CD4-positive, alpha-beta T cell treated with Interleukin-1 beta for 1 hour (primary cell): ENCODE data around the gene EPC2.

Source experiments
- DNase-seq, 2 donors: peaks; one replicate each; pipeline ENCODE4 v3.0.0-alpha.2; 2020 to 2022

Gene EPC2, protein sequence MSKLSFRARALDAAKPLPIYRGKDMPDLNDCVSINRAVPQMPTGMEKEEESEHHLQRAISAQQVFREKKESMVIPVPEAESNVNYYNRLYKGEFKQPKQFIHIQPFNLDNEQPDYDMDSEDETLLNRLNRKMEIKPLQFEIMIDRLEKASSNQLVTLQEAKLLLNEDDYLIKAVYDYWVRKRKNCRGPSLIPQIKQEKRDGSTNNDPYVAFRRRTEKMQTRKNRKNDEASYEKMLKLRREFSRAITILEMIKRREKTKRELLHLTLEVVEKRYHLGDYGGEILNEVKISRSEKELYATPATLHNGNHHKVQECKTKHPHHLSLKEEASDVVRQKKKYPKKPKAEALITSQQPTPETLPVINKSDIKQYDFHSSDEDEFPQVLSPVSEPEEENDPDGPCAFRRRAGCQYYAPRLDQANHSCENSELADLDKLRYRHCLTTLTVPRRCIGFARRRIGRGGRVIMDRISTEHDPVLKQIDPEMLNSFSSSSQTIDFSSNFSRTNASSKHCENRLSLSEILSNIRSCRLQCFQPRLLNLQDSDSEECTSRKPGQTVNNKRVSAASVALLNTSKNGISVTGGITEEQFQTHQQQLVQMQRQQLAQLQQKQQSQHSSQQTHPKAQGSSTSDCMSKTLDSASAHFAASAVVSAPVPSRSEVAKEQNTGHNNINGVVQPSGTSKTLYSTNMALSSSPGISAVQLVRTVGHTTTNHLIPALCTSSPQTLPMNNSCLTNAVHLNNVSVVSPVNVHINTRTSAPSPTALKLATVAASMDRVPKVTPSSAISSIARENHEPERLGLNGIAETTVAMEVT

GRCh38 chr2:148643998-148644882, at the start of gene EPC2:
Gene EPC2 (plus strand): TSS chr2:148644751. CDS start chr2:148645018, 267 bp downstream.
- DNase-seq: peak; percentile 89 to 90

DNA sequence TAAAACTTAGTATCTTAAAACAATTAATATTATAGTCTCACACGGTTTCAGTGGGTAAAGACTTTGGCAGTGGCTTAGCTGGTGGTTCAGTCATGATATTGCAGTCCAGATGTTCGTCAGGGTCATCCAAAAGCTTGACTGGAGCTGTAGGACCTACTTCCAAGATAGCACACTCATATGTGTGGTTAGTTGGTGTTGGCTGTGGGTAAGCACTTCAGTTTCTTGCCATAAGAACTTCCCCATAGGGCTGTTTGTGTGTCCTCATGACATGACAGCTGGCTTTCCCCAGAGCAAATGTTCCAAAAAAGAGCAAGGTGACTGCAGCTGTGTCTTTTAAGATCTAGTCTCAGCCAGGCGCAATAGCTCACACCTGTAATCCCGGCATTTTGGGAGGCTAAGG, 48.5 kb upstream of the EPC2 start:
- DNase-seq: no peak

- DNase-seq: no peak
Observed at GRCh38 chr2:148599109-148599991, 45.2 kb upstream of the EPC2 start.

DNA sequence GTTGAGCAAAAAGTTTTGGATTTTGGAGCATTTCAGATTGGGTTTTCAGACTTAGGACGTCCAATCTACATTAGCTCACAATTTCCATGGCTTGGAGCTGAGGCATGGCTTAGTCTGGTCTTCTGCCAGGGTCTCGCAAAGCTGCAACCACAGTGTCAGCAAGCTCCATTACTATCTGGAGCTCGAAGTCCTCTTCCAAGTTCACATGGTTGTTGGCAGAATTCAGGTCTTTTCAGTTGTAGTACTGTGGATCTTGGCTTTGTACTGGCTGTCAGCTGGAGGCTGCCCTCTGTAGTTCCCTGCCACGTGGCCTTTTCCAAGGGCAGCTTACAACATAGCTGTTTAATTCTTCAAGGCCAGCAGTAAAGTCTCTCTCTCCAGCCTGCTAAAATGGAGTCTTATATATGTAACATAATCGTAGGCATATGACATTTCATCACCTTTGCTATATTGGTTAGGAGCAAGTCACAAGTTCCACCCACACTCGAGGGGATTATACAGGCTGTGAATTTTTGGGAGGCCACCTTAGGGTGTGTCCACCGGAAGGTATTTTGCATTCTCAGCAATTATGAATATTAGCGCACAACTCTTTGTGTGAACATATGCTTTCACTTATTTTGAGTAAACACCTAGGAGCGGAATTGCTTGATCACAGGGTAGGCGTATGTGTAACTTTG, 41.5 kb upstream of the EPC2 start:
- DNase-seq: no peak

DNA sequence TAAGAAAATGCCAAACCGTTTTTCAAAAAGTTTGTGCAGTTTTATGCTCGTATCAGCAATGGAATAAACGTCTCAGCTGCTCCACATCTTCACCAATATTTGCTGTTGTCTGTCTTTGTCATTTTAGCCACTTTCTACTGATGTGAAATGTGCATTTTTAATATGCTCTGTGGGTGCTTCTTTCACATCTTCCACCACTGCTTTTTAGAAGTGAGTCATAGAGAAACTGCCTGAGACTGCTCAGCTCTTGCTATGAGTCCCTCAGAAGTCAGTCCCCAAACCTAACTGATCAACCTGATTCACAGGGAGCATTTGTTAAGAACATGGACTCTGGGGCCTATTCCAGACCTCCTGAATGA, 41.0 kb upstream of the EPC2 start:
- DNase-seq: no peak

- no peak for DNase-seq
Observed at GRCh38 chr2:148604927-148605326, 39.6 kb upstream of the EPC2 start.

- DNase-seq: no peak
Observed at GRCh38 chr2:148607566-148607965, 37.0 kb upstream of the EPC2 start.

DNA sequence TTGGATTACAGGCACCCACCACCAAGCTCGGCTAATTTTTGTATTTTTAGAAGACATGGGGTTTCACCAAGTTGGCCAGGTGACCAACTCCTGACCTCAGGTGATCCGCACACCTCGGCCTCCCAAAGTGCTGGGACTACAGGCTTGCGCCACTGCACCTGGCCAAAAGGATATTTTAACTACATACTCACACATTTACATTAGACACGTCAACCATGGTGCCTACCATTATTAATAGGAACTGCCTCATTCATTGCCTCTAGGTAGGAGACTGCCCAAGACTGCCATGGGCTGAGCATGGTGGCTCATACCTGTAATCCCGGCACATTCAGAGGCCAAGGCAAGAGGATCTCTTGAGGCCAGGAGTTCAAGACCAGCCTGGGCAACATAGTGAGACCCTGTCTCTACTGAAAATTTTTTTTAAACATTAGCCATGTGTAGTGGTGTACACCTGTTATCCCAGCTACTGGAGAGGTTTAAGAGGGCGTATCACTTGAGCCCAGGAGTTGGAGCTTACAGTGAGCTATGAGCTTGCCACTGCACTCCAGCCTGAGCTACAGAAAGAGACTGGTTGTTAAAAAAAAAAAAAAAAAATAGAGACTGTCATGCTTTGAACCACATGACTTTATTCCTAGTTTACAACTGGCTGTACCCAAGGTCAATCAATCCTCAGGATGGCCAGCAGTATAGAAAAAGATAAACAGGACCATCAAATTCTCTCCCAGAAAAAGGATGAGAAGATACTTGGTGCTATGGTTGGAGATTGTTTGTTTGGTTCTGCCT, 31.1 kb upstream of the EPC2 start:
- DNase-seq: no peak

DNA sequence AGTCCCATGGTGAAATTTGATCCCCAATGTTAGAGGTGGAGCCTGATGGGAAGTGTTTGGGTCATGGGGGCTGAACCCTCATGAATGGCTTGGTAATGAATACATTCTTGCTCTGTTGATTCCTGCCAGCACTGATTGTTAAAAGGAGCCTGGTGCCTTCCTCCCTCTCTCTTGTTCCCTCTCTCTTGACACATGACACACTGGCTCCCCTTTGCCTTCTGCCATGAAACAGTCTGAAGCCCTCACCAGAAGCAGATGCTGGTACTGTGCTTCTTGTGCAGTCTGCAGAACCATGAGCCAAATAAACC, 30.6 kb upstream of the EPC2 start:
- no peak for DNase-seq

- peak in 1 of 2 donors; percentile 4 for DNase-seq
Observed at GRCh38 chr2:148614322-148615049, 30.1 kb upstream of the EPC2 start.

- DNase-seq: no peak
Observed at GRCh38 chr2:148615381-148615841, 29.1 kb upstream of the EPC2 start.

DNA sequence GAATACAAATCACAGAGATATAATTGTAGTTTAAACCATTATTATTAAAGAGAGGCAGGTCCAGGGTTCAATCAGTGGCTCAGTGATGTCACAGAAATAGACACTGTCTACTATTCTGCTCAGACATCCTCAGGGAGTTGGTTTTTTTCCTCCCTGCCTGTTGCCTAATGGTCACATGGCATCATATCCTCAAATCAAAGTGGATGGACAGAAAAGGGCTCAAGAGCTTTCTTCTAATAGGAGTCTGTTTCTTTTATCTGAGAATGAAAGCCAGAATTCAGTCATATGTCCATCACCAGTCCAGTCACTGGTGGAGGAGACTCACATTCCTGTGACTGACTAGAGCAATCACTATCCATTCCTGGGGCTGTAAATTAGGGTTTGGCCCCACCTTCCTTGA, 27.9 kb upstream of the EPC2 start:
- DNase-seq: no peak

DNA sequence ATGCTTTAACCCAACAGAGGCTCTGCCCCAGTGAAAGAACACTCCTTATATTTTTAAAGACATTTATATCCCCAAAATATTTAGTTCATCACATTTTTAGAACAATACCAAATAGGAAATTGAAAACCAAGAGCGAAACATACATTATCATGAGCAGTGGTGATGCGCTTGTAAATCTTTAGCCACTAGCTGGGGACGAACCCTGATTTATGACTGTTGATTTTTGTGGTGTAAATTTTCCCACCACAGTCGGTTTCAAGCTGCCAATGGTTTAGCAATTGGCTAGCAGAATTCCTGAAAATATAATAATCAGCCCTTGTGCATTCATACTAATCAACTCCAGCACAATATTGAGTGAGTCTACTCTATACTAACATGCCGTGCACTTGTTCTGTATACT, 27.3 kb upstream of the EPC2 start:
- no peak for DNase-seq

DNA sequence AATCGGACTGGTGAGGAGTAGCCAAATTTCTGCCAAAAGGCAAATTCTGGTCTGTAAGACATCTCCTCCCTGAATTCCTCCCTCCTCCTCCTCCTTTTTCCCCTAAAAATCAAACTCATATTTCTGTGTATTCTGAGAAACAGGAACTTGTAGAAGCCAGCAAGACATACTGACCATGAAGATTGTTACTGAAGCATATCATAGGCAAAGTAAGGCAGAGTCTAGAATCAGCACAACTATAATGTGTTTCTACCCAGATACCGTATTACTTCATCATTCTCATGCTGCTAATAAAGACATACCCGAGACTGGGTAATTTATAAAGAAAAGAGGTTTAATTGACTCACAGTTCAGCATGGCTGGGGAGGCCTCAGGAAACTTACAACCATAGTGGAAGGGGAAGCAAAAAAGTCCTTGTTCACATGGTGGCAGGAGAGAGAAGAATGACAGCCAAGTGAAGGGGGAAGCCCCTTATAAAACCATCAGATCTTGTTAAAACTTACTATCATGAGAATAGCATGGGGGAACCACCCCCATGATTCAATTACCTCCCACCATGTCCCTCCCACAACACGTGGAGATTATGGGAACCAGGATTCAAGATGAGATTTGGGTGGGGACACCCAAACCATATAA, 24.9 kb upstream of the EPC2 start:
- no peak for DNase-seq

GRCh38 chr2:148622366-148622765, 22.2 kb upstream of the EPC2 start:
- no peak for DNase-seq

DNA sequence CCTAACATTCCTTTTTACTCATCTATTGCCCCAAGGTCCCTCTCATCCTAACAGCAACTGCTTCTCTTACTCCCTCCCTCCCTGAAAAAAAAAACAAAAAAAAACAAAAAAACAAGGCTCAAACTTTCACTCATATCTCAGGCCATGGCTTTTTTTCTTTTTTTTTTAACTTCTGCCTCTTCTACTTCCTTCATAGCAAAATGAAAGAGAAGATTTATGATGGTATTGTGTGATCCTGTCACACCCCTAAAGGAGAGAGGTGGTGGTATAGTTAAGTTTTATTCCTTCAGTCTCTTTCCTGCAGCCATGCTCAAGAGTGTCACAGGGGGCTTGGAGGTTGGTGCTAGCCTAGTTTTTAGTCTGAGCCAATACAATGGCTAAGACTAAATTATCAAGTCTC, 21.5 kb upstream of the EPC2 start:
- DNase-seq: no peak

GRCh38 chr2:148627224-148627623, 17.3 kb upstream of the EPC2 start:
- no peak for DNase-seq

DNA sequence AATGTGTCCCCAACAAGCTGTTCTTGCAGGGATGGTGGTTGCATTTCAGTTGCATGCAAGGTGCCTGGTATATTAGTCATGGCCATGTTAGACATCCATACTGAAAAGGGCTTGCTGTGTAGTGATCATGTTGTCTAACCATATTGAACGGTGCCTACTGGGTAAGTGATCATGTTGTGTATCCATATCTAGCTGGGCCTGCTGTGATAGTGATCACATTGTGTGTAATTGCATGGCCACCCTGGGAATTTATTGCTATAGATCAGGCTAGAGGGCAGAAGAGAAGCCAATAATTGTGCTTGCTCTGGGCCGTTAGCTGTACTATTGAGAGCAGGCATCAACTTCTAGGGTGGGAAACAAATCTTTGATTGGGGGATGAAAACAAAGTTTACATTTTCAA, 9.8 kb upstream of the EPC2 start:
- no peak for DNase-seq

DNA sequence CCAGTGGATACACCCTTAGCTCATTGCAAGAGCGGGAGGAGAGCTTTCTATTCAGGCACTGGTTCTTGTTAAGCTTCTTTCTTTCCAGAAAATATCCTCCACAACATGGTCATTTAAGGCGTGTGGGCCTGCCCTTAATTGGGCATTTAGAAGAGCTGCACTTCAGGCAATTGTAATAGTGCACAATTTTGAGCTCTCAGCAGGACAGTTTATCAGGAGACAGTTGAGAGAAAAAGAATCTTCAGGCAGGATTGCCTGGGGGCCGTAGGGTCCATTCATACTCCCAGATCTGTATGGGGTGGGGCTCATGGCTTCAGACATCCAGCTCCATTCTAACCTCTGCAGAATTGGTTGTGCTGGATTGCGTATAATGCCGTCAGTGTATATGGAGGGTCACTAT, 6.0 kb upstream of the EPC2 start:
- DNase-seq: no peak

DNA sequence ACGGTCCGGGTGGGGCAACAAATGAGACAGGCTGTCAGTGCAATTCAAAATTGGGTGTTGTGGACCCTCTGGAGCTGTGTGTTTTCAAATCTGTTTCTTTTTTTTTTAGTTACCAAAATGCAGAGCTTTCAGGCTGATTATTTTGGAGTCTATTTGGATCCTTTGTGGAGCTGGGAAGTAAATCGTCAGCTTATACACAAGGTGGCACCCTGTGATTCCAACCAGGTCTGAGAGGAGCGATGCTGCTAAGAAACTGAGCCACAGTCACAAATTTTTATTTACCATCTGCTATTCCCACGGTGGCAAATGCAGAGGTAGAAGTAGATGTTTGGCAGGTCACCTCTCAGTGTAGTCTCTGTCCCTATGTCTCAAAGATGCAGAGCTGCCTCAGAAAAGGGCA, 3.8 kb upstream of the EPC2 start:
- no peak for DNase-seq
